Activated naive CD8-positive, alpha-beta T cell treated with anti-CD3 and anti-CD28 coated beads, Interleukin-2, amount 50 U/mL, for 16 hours (primary cell): ENCODE measurements around the gene CCNC.
A peak's percentile ranks its signal among the peaks of the same experiment; 100 is the strongest.

Source experiments
- DNase-seq: peaks from one replicate; pipeline ENCODE4 v3.0.0-alpha.2; 2020; ENCODE audit warnings: low read depth, low spot score

The CCNC gene

GRCh38 chr6:99548706-99549105, 19.8 kb downstream of the CCNC start:
- DNase-seq, result no peak

DNA sequence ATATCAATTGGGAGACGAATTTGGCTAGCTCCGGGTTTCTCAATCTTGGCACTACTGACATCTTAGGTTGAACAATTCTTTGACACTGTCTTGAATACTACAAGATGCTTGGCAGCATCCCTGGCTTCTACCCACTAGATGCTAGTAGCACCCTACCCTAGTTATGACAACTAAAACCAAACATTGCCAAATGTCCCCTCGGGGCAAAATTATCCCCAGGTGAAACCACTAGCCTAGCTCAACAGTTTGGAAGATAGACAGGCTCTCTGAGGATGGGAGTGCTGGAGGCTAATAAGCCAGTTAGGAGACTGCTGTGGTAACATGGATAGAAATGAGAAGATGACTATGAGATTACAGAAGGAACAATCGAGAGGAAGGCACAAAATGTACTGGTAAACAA, 20.9 kb downstream of the CCNC start:
- no peak for DNase-seq

DNA sequence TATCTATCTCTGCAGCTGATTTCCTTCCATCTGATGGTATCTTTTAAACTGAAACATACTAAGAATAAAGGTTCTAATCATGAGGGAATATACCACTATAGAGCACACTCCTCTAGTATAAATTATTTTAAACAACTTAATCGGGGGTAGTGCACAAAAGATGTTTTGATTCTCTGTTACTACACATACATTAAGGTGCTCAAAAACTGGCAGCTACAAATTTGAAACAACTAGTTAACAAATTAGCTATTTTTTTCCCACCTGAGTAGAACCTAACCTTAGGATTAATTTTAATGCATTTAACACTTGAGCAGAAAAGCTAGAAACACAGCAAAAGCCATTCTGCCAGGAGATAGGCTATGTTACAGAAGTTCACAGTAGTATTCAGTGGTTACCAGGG, 23.0 kb downstream of the CCNC start:
- DNase-seq, result no peak

GRCh38 chr6:99543968-99544367, 24.5 kb downstream of the CCNC start:
- no peak for DNase-seq

GRCh38 chr6:99530627-99531026, 37.8 kb downstream of the CCNC start:
- no peak for DNase-seq

- DNase-seq, result no peak
These were observed 45.9 kb downstream of the CCNC start for GRCh38 chr6:99522531-99522930.

- DNase-seq, result no peak
These were observed 46.8 kb downstream of the CCNC start for GRCh38 chr6:99521633-99522151.

DNA sequence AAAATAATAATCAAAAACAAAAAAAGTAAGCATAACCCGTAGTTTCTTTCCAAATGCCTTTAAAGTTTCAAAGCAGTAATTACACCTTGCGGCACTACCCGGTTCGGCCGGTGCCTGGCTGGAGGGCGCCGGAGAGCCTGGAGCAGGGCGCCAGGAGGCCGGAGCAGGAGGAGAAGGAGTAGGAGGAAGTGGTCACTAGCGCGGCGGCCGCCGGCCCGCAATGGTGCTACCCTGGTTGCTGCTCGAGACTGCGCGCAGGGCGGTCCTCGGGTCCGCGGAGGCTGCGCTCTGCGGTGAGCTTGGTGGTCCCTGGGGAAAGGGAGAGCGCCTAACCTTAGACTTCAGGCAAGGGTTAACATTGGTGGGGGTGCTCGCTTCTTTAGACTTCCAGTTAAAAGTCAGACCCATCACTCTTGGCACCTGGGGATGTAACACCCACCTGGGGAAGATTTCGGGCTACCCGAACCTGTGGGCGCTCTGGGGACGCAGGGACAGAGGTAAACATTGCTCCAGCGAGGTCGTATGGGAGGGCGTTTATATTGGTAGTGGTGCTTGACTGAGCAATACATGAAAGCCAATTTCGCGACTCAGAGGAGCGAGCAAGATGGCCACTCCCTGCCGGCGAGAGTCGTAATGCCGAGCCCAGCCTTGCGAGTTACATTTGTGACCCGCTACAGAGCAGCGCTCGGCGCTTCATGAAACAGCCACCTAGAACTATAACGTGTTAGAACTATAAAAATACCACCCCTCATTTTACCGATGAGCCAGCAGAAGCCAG, 47.4 kb downstream of the CCNC start:
- DNase-seq, result peak; percentile 32

DNA sequence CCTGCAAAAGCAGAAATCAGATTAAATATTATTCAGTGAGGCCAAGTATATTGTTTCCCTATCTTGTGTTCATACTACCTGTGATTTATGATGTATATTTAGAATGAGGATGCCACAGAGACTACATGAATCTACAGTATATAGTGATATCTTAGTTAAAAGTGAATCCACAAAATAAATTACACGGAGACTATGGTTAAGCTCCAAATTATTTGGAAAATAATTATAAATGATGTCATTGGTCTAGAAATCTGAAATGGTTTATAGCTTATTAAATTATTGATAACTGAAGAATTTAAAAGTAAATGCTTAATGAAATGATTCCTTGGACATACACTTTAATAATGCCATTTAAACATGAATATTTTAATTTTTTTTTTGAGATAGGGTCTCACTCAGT, 49.0 kb downstream of the CCNC start:
- DNase-seq, result no peak

- DNase-seq, result no peak
These were observed 54.4 kb downstream of the CCNC start for GRCh38 chr6:99514089-99514488.

DNA sequence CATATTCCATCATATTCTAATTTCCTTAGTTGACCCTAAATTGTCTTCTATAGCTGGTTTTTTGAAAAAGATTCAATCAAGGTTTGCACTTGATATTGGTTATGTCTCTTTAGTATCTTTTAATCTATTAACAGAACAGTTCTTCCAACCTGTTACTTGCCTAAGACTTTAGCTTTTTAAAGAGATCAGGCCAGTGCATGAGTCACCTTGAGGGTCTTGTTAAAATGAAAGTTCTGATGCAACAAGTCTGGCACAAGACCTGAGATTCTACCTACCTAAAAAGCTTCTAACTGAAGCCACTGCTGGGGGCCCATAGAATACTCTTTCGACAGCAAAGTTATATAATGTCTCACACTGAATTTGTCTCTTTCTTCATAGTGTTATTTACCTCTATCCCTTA, 56.4 kb downstream of the CCNC start:
- DNase-seq, result no peak

DNA sequence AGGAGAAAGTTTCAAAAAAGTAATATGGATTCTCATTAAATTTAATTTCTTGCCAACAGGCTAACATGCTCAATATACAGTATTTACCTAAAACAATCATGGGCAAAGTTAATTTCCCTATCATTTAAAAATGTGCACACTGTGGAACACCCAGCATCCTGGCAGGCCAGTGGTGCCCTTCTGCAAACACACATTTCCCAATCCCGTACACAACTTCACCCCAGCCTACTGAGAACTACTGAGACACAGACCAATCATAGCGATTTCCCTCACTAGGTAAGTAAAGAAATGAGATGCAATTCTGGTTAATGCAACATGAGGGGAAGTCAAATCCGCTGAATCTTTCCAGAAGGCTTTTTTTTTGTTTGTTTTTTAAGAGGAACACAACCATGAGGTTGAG, 60.8 kb downstream of the CCNC start:
- DNase-seq, result no peak

DNA sequence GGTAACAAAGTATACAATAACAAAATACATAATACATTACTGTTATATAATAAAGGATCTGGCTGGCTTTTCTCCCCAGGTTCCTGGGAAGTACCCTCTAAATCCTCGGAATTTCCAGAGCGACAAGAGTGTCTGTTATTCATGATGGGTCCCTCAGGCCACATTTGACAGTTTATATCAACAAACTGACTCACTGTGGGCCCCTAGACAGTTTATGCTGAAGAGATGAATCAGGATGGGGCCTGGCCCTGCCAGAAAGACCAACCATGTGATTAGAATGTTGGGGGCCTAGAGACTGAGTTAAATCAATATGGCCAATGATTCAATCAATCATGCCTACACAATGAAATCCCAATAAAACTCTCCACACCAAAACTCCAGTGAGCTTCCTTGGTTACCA, 66.7 kb downstream of the CCNC start:
- DNase-seq, result no peak

- no peak for DNase-seq
These were observed 70.0 kb downstream of the CCNC start for GRCh38 chr6:99498421-99498820.

GRCh38 chr6:99495466-99495865, 73.0 kb downstream of the CCNC start:
- DNase-seq, result no peak
